K562 (cell line): ENCODE measurements around the gene RSRC1. TPM values are rescaled to one million over a fixed set of nuclear protein-coding genes. Genes with fewer than 3 reads are reported as not detected.

Experiments
- KLF1 ChIP-seq: fragments of 450-650 bp; IDR thresholded peaks from 2 replicates; pipeline ENCODE4 v1.6.1; 2016; ENCODE audit warnings: missing genetic modification characterization, missing compliant biosample characterization
- NR2F6 ChIP-seq: fragments of 450-650 bp; formaldehyde crosslinking; IDR thresholded peaks from 2 replicates; pipeline ENCODE4 v1.4.0; 2020; ENCODE audit warnings: mild to moderate bottlenecking
- ZNF518B ChIP-seq: fragments of 250-450 bp; sonication (Bioruptor Pico); IDR thresholded peaks from 2 replicates; pipeline ENCODE4 v1.5.0; 2021; ENCODE audit warnings: mild to moderate bottlenecking, moderate library complexity
- polyA plus RNA-seq, 8 experiments: library from polyadenylated mRNA; depleted of rRNA in 4 of 8; stranded (reverse) in 5 of 8; unstranded in 3 of 8; fragments of >200 nt; fragmentation: Nextera tagmentation in 2 of 8; fragmentation: Illumina TruSeq in 1 of 8; extraction: Ambion mirVana in 2 of 8; extraction: Trizol in 1 of 8; gene quantifications; 2 replicates each; pipeline versions ENCODE4 v1.2.1 to v1.2.3, GENCODE V29; 2011 to 2014; ENCODE audit warnings: inconsistent platforms in 1 of 8, missing spikeins in 1 of 8
- total RNA-seq, 7 experiments: library from RNA; depleted of rRNA in 6 of 7; stranded (reverse); fragments of >200 nt in 6 of 7; fragmentation: Illumina TruSeq in 2 of 7; extraction: Trizol in 2 of 7; gene quantifications; 2 replicates each; pipeline versions ENCODE4 v1.2.1 to v1.2.3, GENCODE V29; 2011 to 2021; ENCODE audit warnings: low replicate concordance in 1 of 7
- TF ChIP-seq, protein P1 (sequence below): fragments of 450-650 bp; IDR thresholded peaks from 2 replicates; pipeline ENCODE4 v1.6.1; 2016; ENCODE audit warnings: low read depth

Gene RSRC1
- total and polyA plus RNA-seq, 9 of the 15 experiments (the other 6 are each of a cell fraction or from before 2014, with no cell fraction given): 19.3 to 128 (median 75.5) TPM

DNA sequence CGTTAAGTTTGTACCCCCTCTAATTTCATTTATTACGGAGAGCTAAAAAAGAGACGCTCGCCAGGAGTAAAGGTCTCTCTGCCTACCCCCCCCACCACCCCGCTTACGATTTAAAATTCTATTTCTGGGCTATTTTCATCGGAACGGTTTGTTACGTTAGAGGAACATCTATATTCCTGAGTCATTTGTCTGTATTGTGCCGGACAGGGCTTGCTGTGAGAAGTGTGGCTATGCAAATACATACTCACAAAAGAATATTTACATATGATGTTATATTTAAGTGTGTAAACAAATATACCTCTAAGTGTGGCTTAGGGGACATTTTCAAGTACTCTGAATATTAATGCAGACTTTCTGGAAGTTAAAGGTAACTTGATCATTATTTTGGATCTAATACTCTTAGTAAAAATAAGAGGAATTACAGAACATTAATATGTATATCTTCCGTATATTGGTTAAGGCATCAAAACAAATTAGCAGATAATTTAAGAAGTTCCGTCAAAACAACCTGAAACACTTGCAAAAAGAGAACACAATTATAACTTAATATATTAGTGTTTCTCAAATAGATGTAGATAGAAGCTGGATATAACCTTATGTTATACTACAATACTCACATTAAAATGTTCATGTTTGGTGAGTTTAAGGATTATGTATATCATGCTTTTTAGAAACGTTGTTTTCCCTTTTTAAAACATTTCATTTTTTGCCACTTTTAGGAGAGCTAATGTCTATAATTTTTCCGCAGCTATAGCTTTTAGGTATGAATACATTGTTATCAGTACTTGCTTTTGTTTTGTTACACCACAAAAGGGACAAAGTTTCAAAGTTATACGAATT lies 2.1 kb upstream of the RSRC1 start (continued):
- TF ChIP-seq, protein P1, sequence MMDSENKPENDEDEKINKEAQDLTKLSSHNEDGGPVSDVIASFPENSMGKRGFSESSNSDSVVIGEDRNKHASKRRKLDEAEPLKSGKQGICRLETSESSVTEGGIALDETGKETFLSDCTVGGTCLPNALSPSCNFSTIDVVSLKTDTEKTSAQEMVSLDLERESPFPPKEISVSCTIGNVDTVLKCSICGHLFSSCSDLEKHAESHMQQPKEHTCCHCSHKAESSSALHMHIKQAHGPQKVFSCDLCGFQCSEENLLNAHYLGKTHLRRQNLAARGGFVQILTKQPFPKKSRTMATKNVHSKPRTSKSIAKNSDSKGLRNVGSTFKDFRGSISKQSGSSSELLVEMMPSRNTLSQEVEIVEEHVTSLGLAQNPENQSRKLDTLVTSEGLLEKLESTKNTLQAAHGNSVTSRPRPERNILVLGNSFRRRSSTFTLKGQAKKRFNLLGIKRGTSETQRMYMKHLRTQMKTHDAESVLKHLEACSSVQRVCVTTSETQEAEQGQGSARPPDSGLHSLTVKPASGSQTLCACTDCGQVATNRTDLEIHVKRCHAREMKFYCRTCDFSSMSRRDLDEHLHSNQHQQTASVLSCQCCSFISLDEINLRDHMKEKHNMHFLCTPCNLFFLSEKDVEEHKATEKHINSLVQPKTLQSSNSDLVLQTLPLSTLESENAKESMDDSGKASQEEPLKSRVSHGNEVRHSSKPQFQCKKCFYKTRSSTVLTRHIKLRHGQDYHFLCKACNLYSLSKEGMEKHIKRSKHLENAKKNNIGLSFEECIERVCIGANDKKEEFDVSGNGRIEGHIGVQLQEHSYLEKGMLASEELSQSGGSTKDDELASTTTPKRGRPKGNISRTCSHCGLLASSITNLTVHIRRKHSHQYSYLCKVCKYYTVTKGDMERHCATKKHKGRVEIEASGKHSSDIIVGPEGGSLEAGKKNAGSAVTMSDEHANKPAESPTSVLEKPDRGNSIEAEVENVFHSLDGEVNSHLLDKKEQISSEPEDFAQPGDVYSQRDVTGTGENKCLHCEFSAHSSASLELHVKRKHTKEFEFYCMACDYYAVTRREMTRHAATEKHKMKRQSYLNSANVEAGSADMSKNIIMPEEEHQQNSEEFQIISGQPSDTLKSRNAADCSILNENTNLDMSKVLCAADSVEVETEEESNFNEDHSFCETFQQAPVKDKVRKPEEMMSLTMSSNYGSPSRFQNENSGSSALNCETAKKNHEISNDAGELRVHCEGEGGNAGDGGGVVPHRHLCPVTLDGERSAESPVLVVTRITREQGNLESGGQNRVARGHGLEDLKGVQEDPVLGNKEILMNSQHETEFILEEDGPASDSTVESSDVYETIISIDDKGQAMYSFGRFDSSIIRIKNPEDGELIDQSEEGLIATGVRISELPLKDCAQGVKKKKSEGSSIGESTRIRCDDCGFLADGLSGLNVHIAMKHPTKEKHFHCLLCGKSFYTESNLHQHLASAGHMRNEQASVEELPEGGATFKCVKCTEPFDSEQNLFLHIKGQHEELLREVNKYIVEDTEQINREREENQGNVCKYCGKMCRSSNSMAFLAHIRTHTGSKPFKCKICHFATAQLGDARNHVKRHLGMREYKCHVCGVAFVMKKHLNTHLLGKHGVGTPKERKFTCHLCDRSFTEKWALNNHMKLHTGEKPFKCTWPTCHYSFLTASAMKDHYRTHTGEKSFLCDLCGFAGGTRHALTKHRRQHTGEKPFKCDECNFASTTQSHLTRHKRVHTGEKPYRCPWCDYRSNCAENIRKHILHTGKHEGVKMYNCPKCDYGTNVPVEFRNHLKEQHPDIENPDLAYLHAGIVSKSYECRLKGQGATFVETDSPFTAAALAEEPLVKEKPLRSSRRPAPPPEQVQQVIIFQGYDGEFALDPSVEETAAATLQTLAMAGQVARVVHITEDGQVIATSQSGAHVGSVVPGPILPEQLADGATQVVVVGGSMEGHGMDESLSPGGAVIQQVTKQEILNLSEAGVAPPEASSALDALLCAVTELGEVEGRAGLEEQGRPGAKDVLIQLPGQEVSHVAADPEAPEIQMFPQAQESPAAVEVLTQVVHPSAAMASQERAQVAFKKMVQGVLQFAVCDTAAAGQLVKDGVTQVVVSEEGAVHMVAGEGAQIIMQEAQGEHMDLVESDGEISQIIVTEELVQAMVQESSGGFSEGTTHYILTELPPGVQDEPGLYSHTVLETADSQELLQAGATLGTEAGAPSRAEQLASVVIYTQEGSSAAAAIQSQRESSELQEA: no peak
- TF ChIP-seq NR2F6 (no peak), KLF1 (no peak), ZNF518B (no peak)
- TF ChIP-seq, all 486 proteins: peak for 0
